ENCODE measurements around the gene CDON. TPM values are rescaled to one million over a fixed set of nuclear protein-coding genes. Genes with fewer than 3 reads are reported as not detected.

The CDON gene
- total and polyA plus RNA-seq, 2 of the 13 experiments (the other 11 are each of a cell fraction or from before 2014, with no cell fraction given): 9.6 to 12.8 TPM

DNA sequence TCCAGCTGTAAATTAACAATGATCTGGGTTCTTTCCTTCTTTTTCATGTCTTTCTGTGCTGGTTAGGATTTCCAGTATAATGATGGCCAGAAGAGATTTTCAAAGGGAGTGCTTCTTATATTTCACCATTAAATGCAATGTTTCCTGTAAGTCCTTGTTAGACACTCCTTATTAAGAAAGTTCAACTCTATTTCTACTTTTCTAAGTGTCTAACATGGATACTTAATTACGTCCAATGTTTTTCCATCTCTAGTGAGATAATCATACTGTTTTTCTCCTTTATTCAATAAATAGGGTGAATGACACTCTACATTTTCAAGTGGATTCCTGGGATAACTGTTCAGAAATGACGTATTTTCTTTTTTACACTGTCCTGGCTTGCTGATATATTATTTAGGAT is 49.8 kb downstream of the CDON start:
- no peak overlapping the region for H3K4me2 ChIP-seq (ENCODE audit: low read depth, low read length)
- peaks cover 3 to 11% of the 10 kb centered on the region in 2 experiments; a peak in 4 of 5 replicates for H3K36me3 ChIP-seq (replicated peaks in 1 of 2; ENCODE audit: control insufficient read depth in 1 of 2, insufficient read depth in 2 of 2, low read length in 2 of 2)
- in situ Hi-C loops (cut with HindIII; ENCODE audit: extremely low pct_ligation_motif_present, low pct_unique_long_range_greater_than_20kb): no loop called here
- H3K79me2 ChIP-seq (ENCODE audit: insufficient read depth, low read length): no peaks in the 10 kb centered on the region
- WGBS (ENCODE audit: low lambda C conversion rate): 95% methylated on average over 2 of the region's 2 CpGs
- no TSS peak for BruUV-seq (replicated peaks)
- no peaks in the 10 kb centered on the region for H3K9me3 ChIP-seq (ENCODE audit: low read length)
- FAIRE-seq: no peak
- no peak for TF ChIP-seq HNRNPUL1 (IDR thresholded peaks at IDR 0.05; ENCODE audit: low read depth, low read length)
- TF ChIP-seq ZNF430 (CRISPR knock-in tag; IDR thresholded peaks at IDR 0.05): no peak
- no peak for TF ChIP-seq SMAD1 (CRISPR knock-in tag; IDR thresholded peaks at IDR 0.05; ENCODE audit: borderline replicate concordance, low read depth)
- TF ChIP-seq ZNF678 (CRISPR knock-in tag; IDR thresholded peaks at IDR 0.05): no peak
- TF ChIP-seq MBNL3 (CRISPR knock-in tag; conservative IDR thresholded peaks at IDR 0.05): no peak
- no peak overlapping the region for H3K9ac ChIP-seq (ENCODE audit: insufficient read depth, low read depth, low read length)
- ChIA-PET CTCF (ENCODE audit: low intra/inter-chr PET ratio, low total read pairs) (no interaction called here), POLR2A (no interaction called here)
- H3K27me3 ChIP-seq (ENCODE audit: control insufficient read depth in 1 of 2, insufficient read depth in 2 of 2, low read length in 2 of 2): no peaks in the 10 kb centered on the region
- no peak for ATAC-seq
- intact Hi-C loops (cut with micrococcal nuclease; ENCODE audit: unreplicated experiment): no loop called here
- no peaks in the 10 kb centered on the region for H4K20me1 ChIP-seq (ENCODE audit: insufficient read depth, low read length)
- H3K4me1 ChIP-seq (ENCODE audit: insufficient read depth, low read length): peaks cover 11% of the 10 kb centered on the region
- no peak for DNase-seq (ENCODE audit: low spot score)
- H2AFZ ChIP-seq (ENCODE audit: low read length): no peak overlapping the region
- no peak overlapping the region for H3K4me3 ChIP-seq (replicated peaks in 1 of 3; ENCODE audit: insufficient read depth in 1 of 3, low read depth in 2 of 3, low read length in 3 of 3)
- H3K27ac ChIP-seq (ENCODE audit: extremely low read length, insufficient read depth, low read length): no peak overlapping the region

DNA sequence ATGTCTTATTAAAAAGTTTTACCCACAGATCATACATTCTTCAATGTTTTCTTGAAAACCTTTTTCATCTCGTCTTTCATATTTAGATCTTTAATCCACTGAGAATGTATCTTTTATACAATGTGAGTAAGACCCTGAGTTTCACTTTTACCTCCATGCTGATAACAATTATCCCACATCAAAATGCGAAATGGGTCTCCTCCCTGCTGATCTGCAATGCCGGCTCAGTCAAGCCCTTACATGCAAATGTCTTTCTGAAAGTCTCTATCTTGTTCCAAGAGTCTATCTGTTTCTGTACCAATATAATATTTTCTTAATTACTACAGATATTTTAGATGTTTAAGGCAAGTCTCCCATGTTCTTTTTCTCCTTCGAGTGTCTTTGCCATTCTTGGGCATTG is 50.9 kb downstream of the CDON start:
- DNase-seq (ENCODE audit: low spot score) (no peak), ATAC-seq (no peak), FAIRE-seq (no peak)
- Histone ChIP-seq H3K4me2 (ENCODE audit: low read depth, low read length) (no peak overlapping the region), H3K27ac (ENCODE audit: extremely low read length, insufficient read depth, low read length) (no peak overlapping the region), H3K9me3 (ENCODE audit: low read length) (no peaks in the 10 kb centered on the region), H3K4me1 (ENCODE audit: insufficient read depth, low read length) (peaks cover 22% of the 10 kb centered on the region), H4K20me1 (ENCODE audit: insufficient read depth, low read length) (no peaks in the 10 kb centered on the region), H3K4me3 (replicated peaks in 1 of 3; ENCODE audit: insufficient read depth in 1 of 3, low read depth in 2 of 3, low read length in 3 of 3) (no peak overlapping the region), H3K79me2 (ENCODE audit: insufficient read depth, low read length) (no peaks in the 10 kb centered on the region), H3K36me3 (replicated peaks in 1 of 2; ENCODE audit: control insufficient read depth in 1 of 2, insufficient read depth in 2 of 2, low read length in 2 of 2) (peaks cover 1 to 4% of the 10 kb centered on the region in 2 experiments; a peak in 3 of 5 replicates), H2AFZ (ENCODE audit: low read length) (no peak overlapping the region), H3K27me3 (ENCODE audit: control insufficient read depth in 1 of 2, insufficient read depth in 2 of 2, low read length in 2 of 2) (no peaks in the 10 kb centered on the region), H3K9ac (ENCODE audit: insufficient read depth, low read depth, low read length) (no peak overlapping the region)
- no TSS peak for BruUV-seq (replicated peaks)
- ChIA-PET CTCF (ENCODE audit: low intra/inter-chr PET ratio, low total read pairs) (no interaction called here), POLR2A (no interaction called here)
- in situ Hi-C loops (cut with HindIII; ENCODE audit: extremely low pct_ligation_motif_present, low pct_unique_long_range_greater_than_20kb) (no loop called here), intact Hi-C loops (cut with micrococcal nuclease; ENCODE audit: unreplicated experiment) (no loop called here)
- 90% methylated on average over 4 of the region's 4 CpGs for WGBS (ENCODE audit: low lambda C conversion rate)
- TF ChIP-seq FOSL2 (CRISPR knock-in tag; IDR thresholded peaks at IDR 0.05) (no peak), ZNF616 (CRISPR knock-in tag; IDR thresholded peaks at IDR 0.05; ENCODE audit: low read depth) (no peak), ZNF383 (CRISPR knock-in tag; IDR thresholded peaks at IDR 0.05; ENCODE audit: borderline replicate concordance) (no peak), KDM3A (CRISPR knock-in tag; IDR thresholded peaks at IDR 0.05; ENCODE audit: low read depth) (no peak), ZC3H13 (CRISPR knock-in tag; IDR thresholded peaks at IDR 0.05) (no peak), SAFB2 (CRISPR knock-in tag; IDR thresholded peaks at IDR 0.05; ENCODE audit: borderline replicate concordance, low read depth) (no peak), ZNF788 (CRISPR knock-in tag; IDR thresholded peaks at IDR 0.05; ENCODE audit: borderline replicate concordance) (no peak), IRF9 (CRISPR knock-in tag; IDR thresholded peaks at IDR 0.05; ENCODE audit: borderline replicate concordance) (no peak), ZNF121 (CRISPR knock-in tag; IDR thresholded peaks at IDR 0.05) (no peak)

All from HepG2 (cell line).